ENCODE data around the gene B4GALNT4.
"Not testable (repeated sequence)": the region's sequence is repeated elsewhere in the genome, so short reads cannot be mapped to it uniquely, and the experiment has no call there.

Gene B4GALNT4

GRCh38 chr11:357582-357981 lies 11.7 kb upstream of the B4GALNT4 start:
- DNase-seq (ENCODE audit: low spot score): no peak
- no peak overlapping the region for H3K27ac ChIP-seq
- ChIA-PET POLR2A (ENCODE audit: low non-redundant PET) (no interaction called here), CTCF (no interaction called here)
- TF ChIP-seq CTCF (conservative IDR thresholded peaks at IDR 0.05; ENCODE audit: low read depth): no peak

GRCh38 chr11:358129-358800 lies 11.0 kb upstream of the B4GALNT4 start:
- no peak for TF ChIP-seq CTCF (conservative IDR thresholded peaks at IDR 0.05; ENCODE audit: low read depth)
- POLR2A ChIA-PET (ENCODE audit: low non-redundant PET): no interaction called here
- H3K27ac ChIP-seq: peak overlapping the region; percentile 20; the same call in 1 of the 2 replicates
- no peak for DNase-seq (ENCODE audit: low spot score)
- CTCF ChIA-PET: interaction anchor here (1.1 kb wide), 1 partner anchor 46 kb away, joined by 3 read pairs; no protein-coding TSS in a partner anchor

- POLR2A ChIA-PET (ENCODE audit: low non-redundant PET): interaction anchor here (0.5 to 0.8 kb wide), 2 partner anchors 90 to 159 kb away, joined by 3 read pairs; no protein-coding TSS in a partner anchor
- CTCF ChIA-PET: interaction anchor here (0.5 to 1.1 kb wide), 2 partner anchors 19 to 47 kb away, joined by 3 read pairs; no protein-coding TSS in a partner anchor
Observed at GRCh38 chr11:359181-359714, 10.1 kb upstream of the B4GALNT4 start.

GRCh38 chr11:360326-361280 lies 8.7 kb upstream of the B4GALNT4 start:
- DNase-seq (ENCODE audit: low spot score): no peak
- CTCF ChIA-PET: no interaction called here
- POLR2A ChIA-PET (ENCODE audit: low non-redundant PET): no interaction called here
- no peak for TF ChIP-seq CTCF (conservative IDR thresholded peaks at IDR 0.05; ENCODE audit: low read depth)
- no peak overlapping the region for H3K27ac ChIP-seq

More at GRCh38 chr11:359181-359714, 10.1 kb upstream of the B4GALNT4 start:
- H3K27ac ChIP-seq: peak overlapping the region; percentile 39
- peak; percentile 52 for DNase-seq (ENCODE audit: low spot score)
- TF ChIP-seq CTCF (conservative IDR thresholded peaks at IDR 0.05; ENCODE audit: low read depth): no peak

- ChIA-PET POLR2A (ENCODE audit: low non-redundant PET) (interaction anchor here (0.6 to 0.9 kb wide), 2 partner anchors 36 to 82 kb away, joined by 6 to 8 read pairs; no protein-coding TSS in a partner anchor), CTCF (interaction anchor here (1.4 kb wide), 1 partner anchor 58 kb away, joined by 4 read pairs; no protein-coding TSS in a partner anchor)
- no peak for DNase-seq (ENCODE audit: low spot score)
- no peak for TF ChIP-seq CTCF (conservative IDR thresholded peaks at IDR 0.05; ENCODE audit: low read depth)
- H3K27ac ChIP-seq: peak overlapping the region; percentile 32
Observed at GRCh38 chr11:362642-363442, 6.5 kb upstream of the B4GALNT4 start.

GRCh38 chr11:363443-363805 lies 5.9 kb upstream of the B4GALNT4 start:
- not testable (repeated sequence) for DNase-seq (ENCODE audit: low spot score); H3K27ac ChIP-seq
- ChIA-PET POLR2A (ENCODE audit: low non-redundant PET) (interaction anchor here (0.9 kb wide), 1 partner anchor 36 kb away, joined by 6 read pairs; no protein-coding TSS in a partner anchor), CTCF (interaction anchor here (0.6 to 1.4 kb wide), 3 partner anchors 25 to 166 kb away, joined by 3 to 4 read pairs (median 3); a partner anchor contains a TSS)

All from RWPE1 (cell line).